T-cell (primary cell): ENCODE measurements around the gene RNF181. TPM values are rescaled to one million over a fixed set of nuclear protein-coding genes. Genes with fewer than 3 reads are reported as not detected.

Experiments
- ATAC-seq, 4 experiments: fragments of 200-7000 bp in 3 of 4; fragments of 150-1000 bp in 1 of 4; cut with Tn5 transposase; replicated peaks in 1 of 4; 1 replicate in 3 of 4; 2 replicates in 1 of 4; pipeline ENCODE4 v1.10.0; 2021; ENCODE audit warnings: moderate library complexity in 3 of 4, mild to moderate bottlenecking in 2 of 4, moderate number of reproducible peaks in 1 of 4
- CTCF ChIA-PET, 2 donors: fragments of 300-600 bp; sonication (Branson Sonifier 250); formaldehyde crosslinking; loops; one replicate each; lab custom pipeline; 2022; ENCODE audit warnings: antibody characterized with exemption in 2 of 2; lab: Charles Lee
- POLR2A ChIA-PET, 2 donors: fragments of 300-600 bp; sonication (Branson Sonifier 250); formaldehyde crosslinking; loops; one replicate each; lab custom pipeline; 2022; ENCODE audit warnings: antibody characterized with exemption in 2 of 2; lab: Charles Lee
- DNase-seq, 35 experiments: peaks; one replicate each; pipeline versions ENCODE4 v3.0.0 to v3.0.0-alpha.2; 2013 to 2023
- H3K27ac ChIP-seq: one replicate; pipeline ENCODE4 v1.5.1; 2013; ENCODE audit warnings: low read length
- H3K27me3 ChIP-seq, 2 experiments: replicated peaks in 1 of 2; 1 replicate in 1 of 2; 2 replicates in 1 of 2; pipeline versions ENCODE4 v1.6.1 to v1.7.0; 2013; ENCODE audit warnings: low read length in 1 of 2, mixed read lengths in 1 of 2; ENCODE audit not compliant: control insufficient read depth in 2 of 2, insufficient read depth in 2 of 2; ENCODE audit errors: extremely low read depth in 1 of 2
- H3K36me3 ChIP-seq, 2 donors: 1 replicate in 1 of 2; 2 replicates in 1 of 2; pipeline versions ENCODE4 v1.6.1 to v1.7.0; 2013; ENCODE audit warnings: low read length in 1 of 2; ENCODE audit not compliant: control insufficient read depth in 2 of 2, insufficient read depth in 1 of 2; ENCODE audit errors: extremely low read depth in 1 of 2
- H3K4me1 ChIP-seq, 2 experiments: 1 replicate in 1 of 2; 2 replicates in 1 of 2; pipeline versions ENCODE4 v1.6.1 to v1.7.0; 2013; ENCODE audit warnings: low read length in 2 of 2, mixed read lengths in 1 of 2; ENCODE audit not compliant: insufficient read depth in 2 of 2, control insufficient read depth in 1 of 2; ENCODE audit errors: extremely low read depth in 1 of 2
- H3K4me3 ChIP-seq, 2 donors: 1 replicate in 1 of 2; 2 replicates in 1 of 2; pipeline versions ENCODE4 v1.5.1 to v1.7.0; 2013; ENCODE audit warnings: mild to moderate bottlenecking in 2 of 2, low read length in 1 of 2, moderate library complexity in 1 of 2; ENCODE audit not compliant: control insufficient read depth in 1 of 2; ENCODE audit errors: extremely low read depth in 1 of 2
- H3K9me3 ChIP-seq: 2 replicates; pipeline ENCODE4 v1.7.0; 2013
- H3K27ac Mint-ChIP-seq, 2 donors: one replicate each; pipeline ENCODE4 v1.8.0; 2020 to 2021; ENCODE audit warnings: mild to moderate bottlenecking in 2 of 2, mixed read lengths in 2 of 2
- H3K27me3 Mint-ChIP-seq, 2 donors: one replicate each; pipeline ENCODE4 v1.8.0; 2021 to 2022; ENCODE audit warnings: mixed read lengths in 2 of 2
- H3K36me3 Mint-ChIP-seq: one replicate; pipeline ENCODE4 v1.8.0; 2021; ENCODE audit warnings: mixed read lengths
- H3K4me1 Mint-ChIP-seq, 3 donors: one replicate each; pipeline ENCODE4 v1.8.0; 2020 to 2022; ENCODE audit warnings: mixed read lengths in 3 of 3, mild to moderate bottlenecking in 1 of 3
- H3K4me3 Mint-ChIP-seq, 3 donors: one replicate each; pipeline ENCODE4 v1.8.0; 2020 to 2022; ENCODE audit warnings: mild to moderate bottlenecking in 3 of 3, mixed read lengths in 3 of 3, moderate library complexity in 3 of 3
- H3K9me3 Mint-ChIP-seq, 3 donors: one replicate each; pipeline ENCODE4 v1.8.0; 2020 to 2022; ENCODE audit warnings: mixed read lengths in 3 of 3
- WGBS: methylation state at CpG from one replicate; pipeline ENCODE4 v1.1.5; 2013; ENCODE audit warnings: missing lambda C conversion rate; ENCODE audit not compliant: insufficient coverage; 5-methylcytosine and 5-hydroxymethylcytosine counted together
- total RNA-seq, 35 experiments: library from RNA in 6 of 35; stranded (reverse) in 6 of 35; fragments of 120-200 nt in 1 of 35; gene quantifications; one replicate each; pipeline versions ENCODE4 v1.2.1 to v1.2.4 and lab custom pipeline; 2013 to 2026

RNF181 gene
- total RNA-seq, 5 donors from 2014 or later (not counting 1 experiment from before 2014, with no cell fraction given), result 49.9 to 74.6 (median 64.3) TPM

DNA sequence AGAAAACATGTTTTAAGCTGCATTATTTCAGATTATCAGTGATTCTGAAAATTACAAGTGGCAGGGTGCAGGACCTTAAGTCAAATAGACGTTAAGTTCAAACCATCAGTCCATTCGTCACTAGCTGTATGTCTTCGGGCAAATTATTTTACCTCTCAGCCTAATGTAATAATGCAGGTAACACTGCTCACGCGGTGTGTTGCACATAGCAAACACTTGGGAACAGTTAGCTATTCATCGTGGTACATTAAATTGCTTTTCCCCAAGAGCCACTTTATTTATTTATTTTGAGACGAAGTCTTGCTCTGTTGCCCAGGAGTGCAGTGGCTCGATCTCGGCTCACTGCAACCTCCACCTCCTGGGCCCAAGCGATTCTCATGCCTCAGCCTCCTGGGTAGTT is 46.5 kb upstream of the RNF181 start:
- DNase-seq (no peak), ATAC-seq (no peak)
- Mint-ChIP-seq H3K9me3 (no peaks in the 10 kb centered on the region), H3K36me3 (peaks cover 41% of the 10 kb centered on the region), H3K4me1 (peaks cover 0 to 4% (median 4%) of the 10 kb centered on the region in 3 donors), H3K27me3 (no peaks in the 10 kb centered on the region), H3K4me3 (no peak overlapping the region), H3K27ac (no peak overlapping the region)
- Histone ChIP-seq H3K27ac (no peak overlapping the region), H3K9me3 (no peaks in the 10 kb centered on the region), H3K4me1 (no peaks in the 10 kb centered on the region), H3K27me3 (no peaks in the 10 kb centered on the region), H3K4me3 (no peak overlapping the region), H3K36me3 (peaks cover 0 to 66% of the 10 kb centered on the region in 2 donors)
- WGBS, result 98% methylated on average over 9 of the region's 10 CpGs
- POLR2A ChIA-PET, result interaction anchor here (0.6 to 1.2 kb wide), 4 partner anchors 11 to 129 kb away, joined by 3 to 5 read pairs (median 3); partner anchors contain the start of gene GGCX (in 1 of the 2)
- CTCF ChIA-PET, result interaction anchor here (0.6 to 6.7 kb wide), 7 partner anchors 10 to 248 kb away, joined by 3 to 65 read pairs (median 6); partner anchors contain the start of genes SH2D6 (in 2 of the 2) and MAT2A (in 1 of the 2)

DNA sequence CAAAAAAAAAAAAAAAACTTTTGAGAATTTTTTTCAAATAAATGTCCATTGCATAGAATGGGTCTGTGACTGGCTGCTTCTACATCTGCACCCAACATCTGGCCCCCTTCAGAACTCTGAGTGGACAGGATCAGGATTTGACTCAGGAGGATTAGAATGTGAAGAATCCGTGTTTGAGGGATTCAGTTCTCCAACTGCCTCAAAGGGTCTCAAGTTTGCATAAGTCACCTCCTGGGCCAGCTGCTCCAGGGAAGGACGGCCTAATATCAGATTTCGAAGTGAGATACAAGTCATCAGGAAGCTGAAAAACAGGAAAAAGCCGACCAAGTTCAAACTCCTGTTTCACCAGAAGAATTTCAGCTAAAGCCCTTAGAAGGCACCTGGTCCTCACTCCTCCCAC is 45.7 kb upstream of the RNF181 start:
- H3K9me3 ChIP-seq, result no peaks in the 10 kb centered on the region
- 92% methylated on average over 4 of the region's 4 CpGs for WGBS
- H3K4me1 ChIP-seq, result no peaks in the 10 kb centered on the region
- H3K36me3 ChIP-seq, result peaks cover 0 to 65% of the 10 kb centered on the region in 2 donors
- Mint-ChIP-seq H3K27ac (peak overlapping the region in 1 of 2 donors; percentile 16), H3K27me3 (no peaks in the 10 kb centered on the region), H3K36me3 (peaks cover 41% of the 10 kb centered on the region), H3K4me3 (no peak overlapping the region), H3K9me3 (no peaks in the 10 kb centered on the region), H3K4me1 (peaks cover 0 to 4% (median 4%) of the 10 kb centered on the region in 3 donors)
- no peak overlapping the region for H3K4me3 ChIP-seq
- H3K27me3 ChIP-seq, result no peaks in the 10 kb centered on the region
- ChIA-PET POLR2A (interaction anchor here (0.5 to 0.6 kb wide), 3 partner anchors 79 to 164 kb away, joined by 3 to 5 read pairs (median 3); no protein-coding TSS in a partner anchor), CTCF (interaction anchor here (0.6 to 6.7 kb wide), 11 partner anchors 11 to 248 kb away, joined by 3 to 65 read pairs (median 7); partner anchors contain the start of genes SH2D6 (in 2 of the 2) and MAT2A (in 1 of the 2))
- H3K27ac ChIP-seq, result no peak overlapping the region
- ATAC-seq (no peak), DNase-seq (no peak)

DNA sequence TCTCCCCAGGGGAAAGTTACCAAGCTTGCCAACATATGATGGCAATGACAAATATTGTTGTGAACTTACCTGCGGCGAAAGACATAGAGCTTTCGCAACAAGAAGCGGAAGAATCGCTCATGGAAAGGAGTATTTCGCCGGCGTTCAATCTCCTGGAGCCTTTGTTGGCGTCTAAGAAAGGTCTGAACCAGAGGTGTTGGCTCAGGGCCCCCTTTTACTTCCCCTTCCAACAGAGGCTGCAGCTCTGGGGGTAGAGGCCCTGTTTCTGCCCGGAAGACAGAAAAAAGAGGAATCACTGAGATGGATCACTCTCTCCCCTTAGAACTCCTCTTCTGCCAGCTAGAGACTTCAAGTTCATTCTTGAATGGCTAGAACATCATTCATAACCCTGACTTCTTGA is 45.1 kb upstream of the RNF181 start:
- no peak for ATAC-seq

DNA sequence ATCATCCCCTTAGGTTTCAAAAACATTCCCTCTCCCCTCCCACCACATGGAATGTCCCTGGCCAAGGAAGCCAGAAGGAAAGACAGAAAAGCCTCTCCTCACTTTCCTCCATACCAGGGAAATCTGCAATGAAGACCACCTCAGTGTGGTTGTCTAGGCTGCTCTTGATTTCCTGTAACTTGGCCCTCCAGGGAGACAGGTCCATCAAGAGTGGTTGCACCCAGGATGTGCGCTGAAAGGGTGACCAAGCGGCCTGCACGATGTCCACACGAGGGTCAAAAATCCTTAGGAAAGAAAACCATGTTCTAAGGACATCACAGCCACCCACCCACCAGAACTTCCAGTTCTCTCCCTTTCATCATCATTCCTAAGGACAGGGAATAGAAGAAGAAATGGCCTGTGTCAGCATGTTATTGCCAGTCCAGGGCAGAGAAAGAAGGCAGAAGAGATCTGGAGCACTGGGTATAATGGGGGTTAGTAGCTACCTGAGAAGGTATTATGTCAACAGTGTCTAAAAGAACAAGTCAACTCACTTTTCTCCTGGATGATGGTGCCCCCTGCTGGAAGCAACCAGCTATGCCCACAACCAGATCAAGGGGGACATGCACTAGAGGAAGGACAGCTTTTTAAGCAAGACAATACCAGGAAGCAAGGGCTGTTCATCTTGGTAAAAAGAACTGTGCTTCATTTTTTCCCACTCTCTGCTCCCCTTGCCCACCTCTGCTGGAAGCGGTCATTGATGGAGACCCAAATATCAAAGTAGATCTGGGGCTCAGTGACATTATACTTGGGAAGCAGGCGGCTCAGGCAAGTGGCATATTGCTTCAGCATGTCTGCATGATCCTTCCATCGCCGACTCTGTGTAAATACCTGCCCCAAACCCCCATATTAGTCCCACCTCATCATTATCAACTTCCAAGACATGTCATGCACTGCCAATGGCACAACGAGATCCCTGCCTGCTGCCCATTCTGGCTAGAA is 43.6 kb upstream of the RNF181 start:
- ATAC-seq (peak; percentile 91 to 97 (median 93)), DNase-seq (peak; percentile 74 to 93 (median 87))
- peaks cover 0 to 64% of the 10 kb centered on the region in 2 donors for H3K36me3 ChIP-seq
- no peaks in the 10 kb centered on the region for H3K9me3 ChIP-seq
- H3K27me3 Mint-ChIP-seq, result no peaks in the 10 kb centered on the region
- no peak overlapping the region for H3K27ac ChIP-seq
- peaks cover 0 to 4% (median 4%) of the 10 kb centered on the region in 3 donors for H3K4me1 Mint-ChIP-seq
- peak overlapping the region; percentile 39 for H3K27ac Mint-ChIP-seq
- H3K27me3 ChIP-seq, result no peaks in the 10 kb centered on the region
- H3K36me3 Mint-ChIP-seq, result peaks cover 53% of the 10 kb centered on the region
- ChIA-PET CTCF (interaction anchor here (0.5 to 6.7 kb wide), 22 partner anchors 9 to 286 kb away, joined by 3 to 65 read pairs (median 6); partner anchors contain the start of genes SH2D6 (in 2 of the 2), ELMOD3 (in 1 of the 2), GGCX (in 1 of the 2) and MAT2A (in 1 of the 2)), POLR2A (interaction anchor here (0.5 to 1.1 kb wide), 5 partner anchors 12 to 204 kb away, joined by 3 to 6 read pairs (median 5); no protein-coding TSS in a partner anchor)
- H3K4me3 Mint-ChIP-seq, result no peak overlapping the region
- H3K4me3 ChIP-seq, result no peak overlapping the region
- WGBS, result 83% methylated on average over 2 of the region's 9 CpGs
- no peaks in the 10 kb centered on the region for H3K9me3 Mint-ChIP-seq
- H3K4me1 ChIP-seq, result no peaks in the 10 kb centered on the region

More for the DNA sequence above, 45.1 kb upstream of the RNF181 start:
- DNase-seq, result peak in 1 of 35 experiments; percentile 2
- Mint-ChIP-seq H3K27ac (no peak overlapping the region), H3K9me3 (no peaks in the 10 kb centered on the region), H3K4me3 (no peak overlapping the region), H3K4me1 (peaks cover 0 to 4% (median 4%) of the 10 kb centered on the region in 3 donors), H3K36me3 (peaks cover 46% of the 10 kb centered on the region), H3K27me3 (no peaks in the 10 kb centered on the region)
- Histone ChIP-seq H3K4me3 (no peak overlapping the region), H3K27ac (no peak overlapping the region), H3K4me1 (no peaks in the 10 kb centered on the region), H3K9me3 (no peaks in the 10 kb centered on the region), H3K36me3 (peaks cover 0 to 66% of the 10 kb centered on the region in 2 donors), H3K27me3 (no peaks in the 10 kb centered on the region)
- CTCF ChIA-PET, result interaction anchor here (0.5 to 6.7 kb wide), 14 partner anchors 10 to 600 kb away, joined by 3 to 65 read pairs (median 6); partner anchors contain the start of genes SH2D6 (in 2 of the 2) and MAT2A (in 1 of the 2)
- POLR2A ChIA-PET, result interaction anchor here in 1 of 2 donors (1.2 kb wide), 1 partner anchor 11 kb away, joined by 4 read pairs; the partner anchor contains the start of gene GGCX
- WGBS, result 92% methylated on average over 9 of the region's 10 CpGs

DNA sequence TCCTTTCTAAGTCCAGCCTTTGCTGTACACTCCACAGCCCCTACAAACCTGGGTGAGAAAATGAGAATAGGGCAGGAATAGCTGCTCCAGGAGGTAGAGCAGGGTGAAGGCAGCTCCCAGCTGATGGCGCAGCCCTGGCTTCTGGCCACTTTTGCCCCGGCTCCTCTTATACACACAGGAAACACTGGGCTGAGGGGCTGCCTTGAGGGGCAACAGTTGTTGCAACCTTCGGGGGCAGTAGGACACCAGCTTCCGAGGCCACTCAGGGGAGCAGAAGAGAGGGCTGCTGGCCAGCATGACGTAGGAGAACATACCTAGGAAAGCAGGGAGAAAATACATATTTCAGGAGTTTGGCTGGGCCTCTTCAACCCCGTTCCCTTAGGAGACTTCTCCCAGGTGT is 42.4 kb upstream of the RNF181 start:
- no CpG with 5 or more reads among the region's 6 CpGs for WGBS
- ChIA-PET CTCF (interaction anchor here (0.5 to 6.7 kb wide), 6 partner anchors 15 to 145 kb away, joined by 3 to 65 read pairs (median 10); partner anchors contain the start of genes MAT2A (in 1 of the 2) and SH2D6 (in 1 of the 2)), POLR2A (no interaction called here)
- ATAC-seq (no peak), DNase-seq (no peak)
- H3K4me3 ChIP-seq, result no peak overlapping the region
- H3K27me3 ChIP-seq, result no peaks in the 10 kb centered on the region
- no peaks in the 10 kb centered on the region for H3K9me3 Mint-ChIP-seq
- no peak overlapping the region for H3K27ac Mint-ChIP-seq
- no peak overlapping the region for H3K4me3 Mint-ChIP-seq
- H3K4me1 Mint-ChIP-seq, result peaks cover 0 to 6% (median 4%) of the 10 kb centered on the region in 3 donors
- H3K36me3 ChIP-seq, result peaks cover 0 to 72% of the 10 kb centered on the region in 2 donors
- no peaks in the 10 kb centered on the region for H3K4me1 ChIP-seq
- H3K9me3 ChIP-seq, result no peaks in the 10 kb centered on the region
- H3K27me3 Mint-ChIP-seq, result no peaks in the 10 kb centered on the region
- H3K27ac ChIP-seq, result no peak overlapping the region
- peaks cover 51% of the 10 kb centered on the region for H3K36me3 Mint-ChIP-seq
